ENCODE measurements around the gene PHKA1. TPM values are rescaled to one million over a fixed set of nuclear protein-coding genes. Genes with fewer than 3 reads are reported as not detected.
A peak's percentile ranks its signal among the peaks of the same experiment; 100 is the strongest.

The PHKA1 gene
- total and polyA plus RNA-seq, 4 donors: 1.1 to 4.0 (median 3.2) TPM

GRCh38 chrX:72621163-72621562, 92.9 kb downstream of the PHKA1 start:
- H3K9ac ChIP-seq (ENCODE audit: insufficient read depth in 1 of 2, low read length in 2 of 2): no peak overlapping the region
- ATAC-seq (ENCODE audit: insufficient read depth, low FRiP score): no peak
- no peak for TF ChIP-seq CTCF (IDR thresholded peaks at IDR 0.05; ENCODE audit: control extremely low read depth, extremely low read depth)

GRCh38 chrX:72620550-72621145, 93.5 kb downstream of the PHKA1 start:
- no peaks in the 10 kb centered on the region for H3K4me1 ChIP-seq (ENCODE audit: control insufficient read depth in 5 of 5, insufficient read depth in 5 of 5, low read length in 5 of 5)
- H3K9me3 ChIP-seq (ENCODE audit: control insufficient read depth in 4 of 4, insufficient read depth in 3 of 4, low read length in 3 of 4): no peaks in the 10 kb centered on the region
- no peak overlapping the region for H3K4me3 ChIP-seq
- 68 to 92% methylated on average over 9 of the region's 9 CpGs for WGBS, 2 donors
- TF ChIP-seq CTCF (IDR thresholded peaks at IDR 0.05; ENCODE audit: control extremely low read depth, extremely low read depth): no peak
- H3K27me3 ChIP-seq (ENCODE audit: control insufficient read depth in 3 of 3, insufficient read depth in 3 of 3, low read length in 2 of 3): peaks cover 0 to 16% (median 9%) of the 10 kb centered on the region in 3 donors
- DNase-seq: no peak
- H3K36me3 ChIP-seq (ENCODE audit: control insufficient read depth in 4 of 4, insufficient read depth in 4 of 4, low read length in 4 of 4): no peaks in the 10 kb centered on the region
- peak overlapping the region in 1 of 2 donors; percentile 53 for H3K27ac ChIP-seq (ENCODE audit: low read depth in 1 of 2, low read length in 1 of 2)
- no peak overlapping the region for H3K9ac ChIP-seq (ENCODE audit: insufficient read depth in 1 of 2, low read length in 2 of 2)
- peak; percentile 58 for ATAC-seq (ENCODE audit: insufficient read depth, low FRiP score)

More at GRCh38 chrX:72621163-72621562, 92.9 kb downstream of the PHKA1 start:
- Histone ChIP-seq H3K27ac (ENCODE audit: low read depth in 1 of 2, low read length in 1 of 2) (peak overlapping the region in 1 of 2 donors; percentile 53), H3K27me3 (ENCODE audit: control insufficient read depth in 3 of 3, insufficient read depth in 3 of 3, low read length in 2 of 3) (peaks cover 0 to 16% (median 9%) of the 10 kb centered on the region in 3 donors), H3K9me3 (ENCODE audit: control insufficient read depth in 4 of 4, insufficient read depth in 3 of 4, low read length in 3 of 4) (no peaks in the 10 kb centered on the region), H3K4me3 (no peak overlapping the region), H3K4me1 (ENCODE audit: control insufficient read depth in 5 of 5, insufficient read depth in 5 of 5, low read length in 5 of 5) (no peaks in the 10 kb centered on the region), H3K36me3 (ENCODE audit: control insufficient read depth in 4 of 4, insufficient read depth in 4 of 4, low read length in 4 of 4) (no peaks in the 10 kb centered on the region)
- DNase-seq: no peak
- WGBS, 2 donors: 25 to 77% methylated on average over 1 of the region's 1 CpG

GRCh38 chrX:72609313-72609712, 104.8 kb downstream of the PHKA1 start:
- no peak for TF ChIP-seq CTCF (IDR thresholded peaks at IDR 0.05; ENCODE audit: control extremely low read depth, extremely low read depth)
- no peak overlapping the region for H3K4me3 ChIP-seq
- no peak overlapping the region for H3K9ac ChIP-seq (ENCODE audit: insufficient read depth in 1 of 2, low read length in 2 of 2)
- no peaks in the 10 kb centered on the region for H3K36me3 ChIP-seq (ENCODE audit: control insufficient read depth in 4 of 4, insufficient read depth in 4 of 4, low read length in 4 of 4)
- DNase-seq (no peak), ATAC-seq (ENCODE audit: insufficient read depth, low FRiP score) (no peak)
- H3K27ac ChIP-seq (ENCODE audit: low read depth in 1 of 2, low read length in 1 of 2): no peak overlapping the region
- H3K27me3 ChIP-seq (ENCODE audit: control insufficient read depth in 3 of 3, insufficient read depth in 3 of 3, low read length in 2 of 3): peaks cover 0 to 15% (median 13%) of the 10 kb centered on the region in 3 donors
- no peaks in the 10 kb centered on the region for H3K4me1 ChIP-seq (ENCODE audit: control insufficient read depth in 5 of 5, insufficient read depth in 5 of 5, low read length in 5 of 5)
- WGBS, 2 donors: 47 to 78% methylated on average over 2 of the region's 2 CpGs
- H3K9me3 ChIP-seq (ENCODE audit: control insufficient read depth in 4 of 4, insufficient read depth in 3 of 4, low read length in 3 of 4): no peaks in the 10 kb centered on the region

- no peak for TF ChIP-seq CTCF (IDR thresholded peaks at IDR 0.05; ENCODE audit: control extremely low read depth, extremely low read depth)
- DNase-seq: no peak
- no peaks in the 10 kb centered on the region for H3K4me1 ChIP-seq (ENCODE audit: control insufficient read depth in 5 of 5, insufficient read depth in 5 of 5, low read length in 5 of 5)
- WGBS, 2 donors: 57 to 89% methylated on average over 3 of the region's 3 CpGs
- ATAC-seq (ENCODE audit: insufficient read depth, low FRiP score): no peak
- no peak overlapping the region for H3K4me3 ChIP-seq
- H3K27me3 ChIP-seq (ENCODE audit: control insufficient read depth in 3 of 3, insufficient read depth in 3 of 3, low read length in 2 of 3): peaks cover 0 to 10% (median 3%) of the 10 kb centered on the region in 3 donors
- no peaks in the 10 kb centered on the region for H3K36me3 ChIP-seq (ENCODE audit: control insufficient read depth in 4 of 4, insufficient read depth in 4 of 4, low read length in 4 of 4)
- no peak overlapping the region for H3K27ac ChIP-seq (ENCODE audit: low read depth in 1 of 2, low read length in 1 of 2)
- no peak overlapping the region for H3K9ac ChIP-seq (ENCODE audit: insufficient read depth in 1 of 2, low read length in 2 of 2)
- H3K9me3 ChIP-seq (ENCODE audit: control insufficient read depth in 4 of 4, insufficient read depth in 3 of 4, low read length in 3 of 4): no peaks in the 10 kb centered on the region
Measured at GRCh38 chrX:72604705-72605104, 109.4 kb downstream of the PHKA1 start.

All from lung (tissue), 12 donors.